ENCODE results near the gene CLDN12. TPM values are rescaled to one million over a fixed set of nuclear protein-coding genes. Genes with fewer than 3 reads are reported as not detected.
A peak's percentile ranks its signal among the peaks of the same experiment; 100 is the strongest.
"Not testable (repeated sequence)": the region's sequence is repeated elsewhere in the genome, so short reads cannot be mapped to it uniquely, and the experiment has no call there.

The CLDN12 gene
- total and polyA plus RNA-seq, 7 experiments from 2014 or later, result 0.41 to 3.9 (median 1.9) TPM

- peak overlapping the region; percentile 30 for H3K27ac ChIP-seq (ENCODE audit: low read depth, low read length)
- peak; percentile 58 for ATAC-seq
These were observed 59.9 kb downstream of the CLDN12 start for GRCh38 chr7:90463151-90463628.

More at GRCh38 chr7:90463151-90463628, 59.9 kb downstream of the CLDN12 start:
- H3K36me3 ChIP-seq (ENCODE audit: control insufficient read depth in 2 of 3, insufficient read depth in 3 of 3, low read length in 3 of 3); H3K9me3 ChIP-seq (ENCODE audit: control insufficient read depth in 2 of 3, low read length in 3 of 3); H3K27me3 Mint-ChIP-seq; CTCF ChIA-PET; H3K4me1 ChIP-seq (ENCODE audit: control insufficient read depth in 2 of 2, insufficient read depth in 2 of 2, low read length in 2 of 2); H3K27me3 ChIP-seq (ENCODE audit: control insufficient read depth in 2 of 2, insufficient read depth in 2 of 2, low read length in 2 of 2); POLR2A ChIA-PET: not testable (repeated sequence)
- Mint-ChIP-seq H3K36me3 (peaks cover 6 to 23% (median 8%) of the 10 kb centered on the region in 5 donors), H3K4me3 (peak overlapping the region; percentile 65 to 94 (median 84)), H3K9me3 (peaks cover 9 to 30% (median 19%) of the 10 kb centered on the region in 11 donors), H3K27ac (peak overlapping the region in 8 of 9 donors; percentile 76 to 96 (median 86)), H3K4me1 (peaks cover 0 to 12% (median 8%) of the 10 kb centered on the region in 7 donors)
- DNase-seq, result peak in 6 of 9 donors; percentile 16 to 46 (median 36)
- intact Hi-C loops (cut with micrococcal nuclease), result loop anchor here in 1 of 2 donors (1.0 kb wide), 1 partner anchor 117 kb away; the partner anchor contains the start of gene GTPBP10
- peak overlapping the region; percentile 55 for H3K4me3 ChIP-seq (ENCODE audit: low read length)

Other genes with a start within 250 kb of the CLDN12 start
- gene STEAP1, start 249.0 kb upstream of the CLDN12 start, total RNA-seq, result under 1 TPM in 1 of 5 experiments, not detected in 4; 0.46 TPM
- not detected for gene STEAP1, start 249.0 kb upstream of the CLDN12 start, polyA plus RNA-seq
- gene STEAP2, start 191.7 kb upstream of the CLDN12 start, total RNA-seq, result under 1 TPM in 1 of 5 experiments, not detected in 4; 0.05 TPM
- not detected for gene STEAP2, start 191.7 kb upstream of the CLDN12 start, polyA plus RNA-seq
- under 1 TPM in 2 of 5 experiments, not detected in 3; 0.30 to 0.80 TPM for gene CFAP69, start 158.3 kb upstream of the CLDN12 start, total RNA-seq
- gene CFAP69, start 158.3 kb upstream of the CLDN12 start, polyA plus RNA-seq, result not detected
- not detected for gene FAM237B, start 82.2 kb upstream of the CLDN12 start, total RNA-seq
- gene FAM237B, start 82.2 kb upstream of the CLDN12 start, polyA plus RNA-seq, result not detected
- gene GTPBP10, start 56.7 kb upstream of the CLDN12 start, total RNA-seq, result 10 to 100 TPM; 21.5 to 51.4 (median 29.8) TPM
- gene GTPBP10, start 56.7 kb upstream of the CLDN12 start, polyA plus RNA-seq, result 10 to 100 TPM; 42.1 to 47.6 TPM
- not detected for gene PTTG1IP2, start 66.2 kb downstream of the CLDN12 start, total RNA-seq
- gene PTTG1IP2, start 66.2 kb downstream of the CLDN12 start, polyA plus RNA-seq, result not detected
- gene CDK14, start 192.9 kb downstream of the CLDN12 start, total RNA-seq, result 1 to 10 TPM in 3 of 5 experiments, under 1 TPM in 2; 0.05 to 9.9 (median 1.0) TPM
- gene CDK14, start 192.9 kb downstream of the CLDN12 start, polyA plus RNA-seq, result under 1 TPM in 1 of 2 donors, not detected in 1; 0.43 TPM